Left ventricle myocardium inferior (tissue), 1 donor: ENCODE measurements around the gene MAGEF1. TPM values are rescaled to one million over a fixed set of nuclear protein-coding genes. Genes with fewer than 3 reads are reported as not detected.
A peak's percentile ranks its signal among the peaks of the same experiment; 100 is the strongest.

Experiments
- DNase-seq: peaks from one replicate; pipeline ENCODE4 v3.0.0-alpha.2; 2020
- H3K27ac ChIP-seq: fragments of 200-600 bp; replicated peaks from 2 replicates; pipeline ENCODE4 v1.8.0; 2021
- H3K27me3 ChIP-seq: fragments of 200-600 bp; 2 replicates; pipeline ENCODE4 v1.8.0; 2021; ENCODE audit warnings: low read depth
- H3K36me3 ChIP-seq: fragments of 200-600 bp; 2 replicates; pipeline ENCODE4 v1.8.0; 2021
- H3K4me1 ChIP-seq: fragments of 200-600 bp; 2 replicates; pipeline ENCODE4 v1.8.0; 2021
- H3K4me3 ChIP-seq: fragments of 200-600 bp; 2 replicates; pipeline ENCODE4 v1.8.0; 2021; ENCODE audit warnings: mild to moderate bottlenecking, moderate library complexity
- H3K9me3 ChIP-seq: fragments of 200-600 bp; replicated peaks from 2 replicates; pipeline ENCODE4 v1.8.0; 2021
- intact Hi-C: fragments of 100-400 bp; cut with micrococcal nuclease; formaldehyde crosslinking; loops from one replicate; pipeline ENCODE4 v1.11.0; 2022
- total RNA-seq: library from RNA; stranded (reverse); fragmentation: NEBNext Ultra II Directional; extraction: Animal tissue kit (Norgen Biotek cat#: 25700); gene quantifications from one replicate; pipeline ENCODE4 v1.2.1, GENCODE V29; 2021
- TF ChIP-seq, protein P1 (sequence below): fragments of 200-600 bp; IDR thresholded peaks from 2 replicates; pipeline ENCODE4 v1.8.0; 2021; ENCODE audit warnings: antibody characterized with exemption, mild to moderate bottlenecking, borderline replicate concordance
- donor health status: DM: no; HTN: yes; CAD: no; lungs with severe emphysema.

Gene MAGEF1
- total RNA-seq, 1 donor from 2014 or later = 35.7 TPM

DNA sequence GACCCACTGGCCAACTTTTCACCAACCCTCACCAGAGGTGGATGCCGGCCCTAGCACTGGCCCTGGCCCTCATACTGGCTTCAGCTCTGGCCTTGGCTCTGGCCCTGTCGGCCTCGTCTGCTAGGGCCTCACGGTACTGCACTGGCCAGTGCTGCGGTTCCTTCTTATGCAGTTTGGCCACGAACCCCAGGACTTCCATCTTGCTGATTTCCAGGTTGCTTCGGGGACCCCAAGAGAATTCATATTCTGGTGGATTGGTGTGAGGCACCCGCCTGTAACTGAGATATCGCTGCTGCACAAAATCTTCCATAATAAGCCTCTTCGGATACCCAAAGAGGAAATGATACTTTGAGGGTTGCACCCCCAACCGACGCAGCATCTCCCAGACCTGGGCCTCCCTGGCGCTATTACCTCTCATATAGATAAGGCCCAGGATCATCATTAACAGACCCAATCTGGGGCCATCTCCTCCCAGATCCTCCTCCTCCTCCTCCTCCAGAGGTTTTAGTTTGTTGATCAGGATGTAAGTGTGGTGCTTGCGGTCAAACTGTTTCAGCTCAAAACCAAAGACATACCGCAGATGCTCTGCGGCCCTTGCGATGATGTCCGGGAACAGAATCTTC lies 883 bp downstream of the MAGEF1 start:
- no peaks in the 10 kb centered on the region for H3K9me3 ChIP-seq
- H3K27ac ChIP-seq = peak overlapping the region; percentile 92
- H3K4me3 ChIP-seq = peak overlapping the region; percentile 77
- no peaks in the 10 kb centered on the region for H3K27me3 ChIP-seq
- peaks cover 41% of the 10 kb centered on the region for H3K4me1 ChIP-seq
- H3K36me3 ChIP-seq = no peaks in the 10 kb centered on the region
- intact Hi-C loops = no loop called here
- TF ChIP-seq, protein P1, sequence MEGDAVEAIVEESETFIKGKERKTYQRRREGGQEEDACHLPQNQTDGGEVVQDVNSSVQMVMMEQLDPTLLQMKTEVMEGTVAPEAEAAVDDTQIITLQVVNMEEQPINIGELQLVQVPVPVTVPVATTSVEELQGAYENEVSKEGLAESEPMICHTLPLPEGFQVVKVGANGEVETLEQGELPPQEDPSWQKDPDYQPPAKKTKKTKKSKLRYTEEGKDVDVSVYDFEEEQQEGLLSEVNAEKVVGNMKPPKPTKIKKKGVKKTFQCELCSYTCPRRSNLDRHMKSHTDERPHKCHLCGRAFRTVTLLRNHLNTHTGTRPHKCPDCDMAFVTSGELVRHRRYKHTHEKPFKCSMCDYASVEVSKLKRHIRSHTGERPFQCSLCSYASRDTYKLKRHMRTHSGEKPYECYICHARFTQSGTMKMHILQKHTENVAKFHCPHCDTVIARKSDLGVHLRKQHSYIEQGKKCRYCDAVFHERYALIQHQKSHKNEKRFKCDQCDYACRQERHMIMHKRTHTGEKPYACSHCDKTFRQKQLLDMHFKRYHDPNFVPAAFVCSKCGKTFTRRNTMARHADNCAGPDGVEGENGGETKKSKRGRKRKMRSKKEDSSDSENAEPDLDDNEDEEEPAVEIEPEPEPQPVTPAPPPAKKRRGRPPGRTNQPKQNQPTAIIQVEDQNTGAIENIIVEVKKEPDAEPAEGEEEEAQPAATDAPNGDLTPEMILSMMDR = no peak
- DNase-seq = no peak

DNA sequence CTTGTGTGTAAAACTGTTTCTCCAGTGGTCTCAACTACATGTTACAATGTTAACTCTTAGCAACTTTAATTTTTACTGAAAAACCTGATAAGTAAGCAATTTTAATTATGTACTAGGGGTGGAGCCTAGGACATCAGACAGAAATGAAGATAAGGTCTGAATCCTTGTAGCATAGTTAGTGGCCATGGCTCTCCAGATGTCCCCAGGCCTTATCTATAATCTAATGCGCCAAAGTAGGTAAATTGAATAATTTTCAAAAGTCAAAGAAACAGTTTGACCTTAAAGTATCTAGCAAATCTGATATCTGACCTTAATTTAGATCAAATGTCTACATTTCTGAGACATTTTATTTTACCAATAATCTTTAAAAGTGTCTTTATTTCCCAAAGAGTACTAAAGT lies 8.2 kb downstream of the MAGEF1 start:
- Histone ChIP-seq H3K36me3 (no peaks in the 10 kb centered on the region), H3K9me3 (no peaks in the 10 kb centered on the region), H3K27me3 (no peaks in the 10 kb centered on the region), H3K4me1 (peaks cover 4% of the 10 kb centered on the region), H3K4me3 (no peak overlapping the region), H3K27ac (no peak overlapping the region)
- intact Hi-C loops = no loop called here
- TF ChIP-seq, protein P1 = no peak
- no peak for DNase-seq

DNA sequence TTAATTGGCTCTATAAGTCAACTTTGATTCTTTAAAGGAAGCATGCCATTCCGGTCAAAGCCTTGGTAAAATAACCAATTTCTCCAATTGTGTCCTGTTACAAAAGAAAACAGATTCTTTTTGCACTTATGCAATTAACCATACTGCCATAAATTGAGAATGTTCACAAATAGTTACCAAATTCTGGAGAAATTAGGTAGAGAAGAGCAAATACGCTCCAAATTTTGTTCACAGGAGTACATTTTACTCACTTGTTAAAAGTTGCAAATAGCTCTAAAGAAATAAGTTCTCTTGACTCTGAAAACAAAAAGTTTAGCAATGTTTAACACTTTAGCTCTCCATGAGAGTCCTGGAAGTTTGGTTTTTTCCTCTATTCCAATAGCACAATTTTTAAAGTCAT lies 11.1 kb downstream of the MAGEF1 start:
- H3K9me3 ChIP-seq = no peaks in the 10 kb centered on the region
- no peak for DNase-seq
- intact Hi-C loops = no loop called here
- TF ChIP-seq, protein P1 = no peak
- no peaks in the 10 kb centered on the region for H3K4me1 ChIP-seq
- no peaks in the 10 kb centered on the region for H3K36me3 ChIP-seq
- H3K4me3 ChIP-seq = no peak overlapping the region
- no peak overlapping the region for H3K27ac ChIP-seq
- H3K27me3 ChIP-seq = no peaks in the 10 kb centered on the region

DNA sequence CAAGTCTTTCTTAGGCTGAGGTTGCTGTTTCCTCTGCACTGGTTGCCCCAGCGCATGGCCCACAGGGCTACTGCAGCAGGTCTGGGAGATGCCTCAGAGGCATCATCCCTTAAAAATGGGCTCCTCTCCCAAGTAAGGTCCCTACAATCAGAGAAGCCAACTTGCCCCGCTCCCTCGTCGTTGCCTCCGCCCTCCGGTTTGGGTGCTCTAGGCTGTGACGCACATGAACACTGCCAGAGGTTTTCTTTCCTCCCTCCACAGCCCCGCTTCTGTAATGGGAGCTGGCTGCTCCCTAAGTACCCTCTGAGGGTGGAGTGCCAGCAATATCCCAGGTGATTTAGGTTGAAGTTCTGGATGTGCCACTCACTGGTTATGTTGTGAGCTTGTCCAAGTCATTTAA lies 14.0 kb downstream of the MAGEF1 start:
- peaks cover 5% of the 10 kb centered on the region for H3K4me1 ChIP-seq
- H3K4me3 ChIP-seq = no peak overlapping the region
- no peaks in the 10 kb centered on the region for H3K36me3 ChIP-seq
- H3K27ac ChIP-seq = no peak overlapping the region
- no peaks in the 10 kb centered on the region for H3K27me3 ChIP-seq
- H3K9me3 ChIP-seq = no peaks in the 10 kb centered on the region
- DNase-seq = no peak
- TF ChIP-seq, protein P1 = no peak
- intact Hi-C loops = no loop called here

DNA sequence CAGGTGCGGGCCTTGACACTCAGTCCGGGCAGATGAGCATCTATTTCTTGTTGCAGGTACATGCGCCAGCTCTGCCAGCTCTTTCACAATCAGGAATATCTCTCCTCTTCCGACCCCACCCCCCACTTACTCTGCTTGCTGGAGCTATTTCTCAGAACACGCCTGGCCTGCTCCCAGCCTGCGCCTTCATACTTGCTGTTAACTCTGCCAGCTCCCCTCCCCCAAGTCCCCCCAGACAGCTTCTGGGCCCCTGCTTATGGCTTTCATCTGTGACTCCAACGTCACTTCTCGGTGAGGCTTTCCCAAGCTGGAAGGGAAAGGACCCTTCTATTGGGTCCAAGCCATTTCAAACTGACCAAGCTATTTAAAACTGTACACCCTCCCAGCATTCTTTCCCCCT lies 15.2 kb downstream of the MAGEF1 start:
- H3K27ac ChIP-seq = no peak overlapping the region
- TF ChIP-seq, protein P1 = no peak
- no peak overlapping the region for H3K4me3 ChIP-seq
- no peaks in the 10 kb centered on the region for H3K27me3 ChIP-seq
- H3K9me3 ChIP-seq = no peaks in the 10 kb centered on the region
- DNase-seq = no peak
- H3K36me3 ChIP-seq = no peaks in the 10 kb centered on the region
- H3K4me1 ChIP-seq = peaks cover 12% of the 10 kb centered on the region
- intact Hi-C loops = no loop called here
